NCI-H2196 (cell line): Measurements from ENCODE around the gene MEX3A.
"Not testable (repeated sequence)": the region's sequence is repeated elsewhere in the genome, so short reads cannot be mapped to it uniquely, and the experiment has no call there.

Experiments used
- DNase-seq: peaks from one replicate; lab custom pipeline; 2025; ENCODE audit not compliant: unreplicated experiment; lab: John Stamatoyannopoulos, UW

The MEX3A gene

GRCh38 chr1:156118177-156118868 lies 36.1 kb upstream of the MEX3A start:
- DNase-seq, result no peak

GRCh38 chr1:156117414-156118176 lies 35.3 kb upstream of the MEX3A start:
- no peak for DNase-seq

- DNase-seq, result not testable (repeated sequence)
These were observed 34.5 kb upstream of the MEX3A start for GRCh38 chr1:156116731-156117130.

- peak; percentile 45 for DNase-seq
These were observed 33.5 kb upstream of the MEX3A start for GRCh38 chr1:156115514-156116374.

GRCh38 chr1:156114919-156115513 lies 32.8 kb upstream of the MEX3A start:
- no peak for DNase-seq

- peak; percentile 84 for DNase-seq
These were observed 32.0 kb upstream of the MEX3A start, which contains the start of gene LMNA for GRCh38 chr1:156114101-156114918. LMNA (plus strand) TSS chr1:156114711; CDS start chr1:156114919, 208 bp downstream.

GRCh38 chr1:156113282-156113950 lies 31.2 kb upstream of the MEX3A start:
- DNase-seq, result no peak

GRCh38 chr1:156112276-156113137 lies 30.2 kb upstream of the MEX3A start:
- no peak for DNase-seq

- DNase-seq, result no peak
These were observed 29.2 kb upstream of the MEX3A start for GRCh38 chr1:156111355-156111962.

GRCh38 chr1:156110252-156110651 lies 28.0 kb upstream of the MEX3A start:
- no peak for DNase-seq

GRCh38 chr1:156108664-156109241 lies 26.5 kb upstream of the MEX3A start:
- DNase-seq, result no peak

GRCh38 chr1:156108057-156108456 lies 25.8 kb upstream of the MEX3A start:
- no peak for DNase-seq

- no peak for DNase-seq
These were observed 24.6 kb upstream of the MEX3A start for GRCh38 chr1:156106624-156107488.

GRCh38 chr1:156104861-156105832 lies 22.9 kb upstream of the MEX3A start:
- no peak for DNase-seq

GRCh38 chr1:156104065-156104810 lies 22.0 kb upstream of the MEX3A start:
- peak; percentile 64 for DNase-seq
